NCI-H82 (cell line): Measurements from ENCODE around the gene HOXB4.
"Not testable (repeated sequence)": the region's sequence is repeated elsewhere in the genome, so short reads cannot be mapped to it uniquely, and the experiment has no call there.

ENCODE experiments used
- DNase-seq: peaks from one replicate; lab custom pipeline; 2025; lab: John Stamatoyannopoulos, UW

The HOXB4 gene

GRCh38 chr17:48546924-48547807 lies 31.0 kb downstream of the HOXB4 start:
- no peak for DNase-seq

GRCh38 chr17:48546137-48546923 lies 31.8 kb downstream of the HOXB4 start:
- no peak for DNase-seq

GRCh38 chr17:48545539-48545938 lies 32.6 kb downstream of the HOXB4 start:
- no peak for DNase-seq

- DNase-seq = no peak
Observed at GRCh38 chr17:48545022-48545375, 33.2 kb downstream of the HOXB4 start, which contains the start of gene HOXB2. Gene HOXB2 (minus strand): TSS chr17:48545109. CDS start chr17:48544911, 198 bp downstream.

GRCh38 chr17:48544349-48545021 lies 33.7 kb downstream of the HOXB4 start:
- peak; percentile 17 for DNase-seq

- DNase-seq = no peak
Observed at GRCh38 chr17:48543854-48544348, 34.2 kb downstream of the HOXB4 start.

- DNase-seq = no peak
Observed at GRCh38 chr17:48543107-48543853, 34.9 kb downstream of the HOXB4 start.

GRCh38 chr17:48542698-48543106 lies 35.4 kb downstream of the HOXB4 start:
- DNase-seq = no peak

- no peak for DNase-seq
Observed at GRCh38 chr17:48542114-48542656, 36.0 kb downstream of the HOXB4 start.

- no peak for DNase-seq
Observed at GRCh38 chr17:48541577-48542113, 36.5 kb downstream of the HOXB4 start.

GRCh38 chr17:48541036-48541576 lies 37.0 kb downstream of the HOXB4 start:
- DNase-seq = no peak

- no peak for DNase-seq
Observed at GRCh38 chr17:48540213-48540612, 37.9 kb downstream of the HOXB4 start.

GRCh38 chr17:48539177-48539576 lies 39.0 kb downstream of the HOXB4 start:
- DNase-seq = no peak

GRCh38 chr17:48537316-48537715 lies 40.8 kb downstream of the HOXB4 start:
- no peak for DNase-seq

GRCh38 chr17:48535793-48536559 lies 42.2 kb downstream of the HOXB4 start:
- not testable (repeated sequence) for DNase-seq

GRCh38 chr17:48532261-48532660 lies 45.9 kb downstream of the HOXB4 start:
- no peak for DNase-seq

GRCh38 chr17:48530887-48531272 lies 47.3 kb downstream of the HOXB4 start, which contains the start of gene HOXB1:
Gene HOXB1 (minus strand): TSS chr17:48531011. CDS start chr17:48530904, 107 bp downstream.
- DNase-seq = no peak

GRCh38 chr17:48530208-48530886 lies 47.8 kb downstream of the HOXB4 start:
- no peak for DNase-seq

GRCh38 chr17:48529683-48530009 lies 48.5 kb downstream of the HOXB4 start:
- no peak for DNase-seq
